ENCODE results near the gene RRP1. TPM values are rescaled to one million over a fixed set of nuclear protein-coding genes. Genes with fewer than 3 reads are reported as not detected.

Gene RRP1
- total RNA-seq, 1 experiment from 2014 or later = 43.5 TPM

DNA sequence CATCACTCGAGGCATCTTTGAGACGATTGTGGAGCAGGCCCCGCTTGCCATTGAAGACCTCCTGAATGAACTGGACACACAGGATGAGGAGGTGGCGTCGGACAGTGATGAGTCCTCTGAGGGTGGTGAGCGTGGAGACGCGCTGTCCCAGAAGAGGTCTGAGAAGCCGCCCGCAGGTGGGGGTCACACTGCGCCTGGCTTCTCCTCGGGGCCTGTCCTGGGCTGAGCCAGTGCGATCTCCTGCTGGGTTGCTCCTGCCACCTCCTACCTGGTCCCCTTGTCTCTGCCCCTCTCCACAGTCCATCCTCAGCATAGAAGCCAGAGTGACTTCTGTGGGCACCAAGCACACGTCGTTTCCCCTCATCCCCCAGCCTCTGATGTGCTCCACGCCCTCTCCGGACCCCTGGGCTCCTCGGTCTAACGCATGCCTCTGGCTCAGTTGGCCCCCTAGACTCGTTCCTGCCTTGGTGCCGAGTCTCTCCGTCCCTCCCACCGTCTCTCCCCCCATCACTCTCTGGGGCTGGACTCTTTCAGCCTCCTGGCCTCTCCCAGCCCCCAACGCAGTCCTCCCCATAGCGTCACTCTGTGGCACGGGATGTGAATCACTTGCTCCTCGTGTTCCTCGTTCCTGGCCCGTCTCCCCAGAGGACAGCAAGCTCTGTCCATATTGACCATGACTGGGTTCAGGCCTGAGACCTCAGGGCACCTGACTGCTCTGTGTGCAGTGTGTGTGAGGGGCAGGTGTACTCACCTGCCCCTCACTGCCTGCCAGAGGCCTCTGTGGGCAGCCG is 8.7 kb downstream of the RRP1 start:
- Histone ChIP-seq H3K36me3 (replicated peaks; ENCODE audit: control insufficient read depth, insufficient read depth, low read length) (peaks cover 67% of the 10 kb centered on the region), H3K27me3 (ENCODE audit: control insufficient read depth, insufficient read depth, low read length) (no peaks in the 10 kb centered on the region)
- peak; percentile 47 for DNase-seq

GRCh38 chr21:43799301-43799840 is 10.0 kb downstream of the RRP1 start:
- Histone ChIP-seq H3K36me3 (replicated peaks; ENCODE audit: control insufficient read depth, insufficient read depth, low read length) (peaks cover 60% of the 10 kb centered on the region), H3K27me3 (ENCODE audit: control insufficient read depth, insufficient read depth, low read length) (no peaks in the 10 kb centered on the region)

More for the DNA sequence above, 8.7 kb downstream of the RRP1 start:
- no peak overlapping the region for H3K4me3 ChIP-seq (ENCODE audit: insufficient read depth, low read depth, low read length)

DNA sequence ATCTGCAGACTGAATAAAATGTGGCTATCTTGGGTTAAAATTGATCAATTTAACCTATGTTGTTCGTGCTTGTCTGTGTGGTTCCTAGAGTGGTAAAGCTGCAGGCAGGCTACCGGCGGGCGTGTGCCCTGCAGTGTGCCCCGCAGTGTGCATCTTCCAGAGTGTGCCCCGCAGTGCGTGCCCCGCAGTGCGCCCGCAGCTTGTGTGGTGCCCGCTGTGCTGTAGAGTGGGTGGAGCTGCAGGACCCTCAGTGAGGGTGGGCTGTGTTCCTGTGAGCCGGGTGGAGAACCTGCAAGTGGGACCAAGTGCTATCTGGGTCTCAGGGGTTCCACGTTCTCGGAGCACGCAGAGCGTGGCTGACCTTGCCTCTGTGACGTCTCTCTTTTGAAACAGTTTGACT is 10.7 kb downstream of the RRP1 start:
- Histone ChIP-seq H3K4me3 (ENCODE audit: insufficient read depth, low read depth, low read length) (no peak overlapping the region), H3K36me3 (replicated peaks; ENCODE audit: control insufficient read depth, insufficient read depth, low read length) (peaks cover 53% of the 10 kb centered on the region), H3K27me3 (ENCODE audit: control insufficient read depth, insufficient read depth, low read length) (no peaks in the 10 kb centered on the region)
- peak; percentile 41 for DNase-seq

More at GRCh38 chr21:43799301-43799840, 10.0 kb downstream of the RRP1 start:
- peak; percentile 54 for DNase-seq
- no peak overlapping the region for H3K4me3 ChIP-seq (ENCODE audit: insufficient read depth, low read depth, low read length)

DNA sequence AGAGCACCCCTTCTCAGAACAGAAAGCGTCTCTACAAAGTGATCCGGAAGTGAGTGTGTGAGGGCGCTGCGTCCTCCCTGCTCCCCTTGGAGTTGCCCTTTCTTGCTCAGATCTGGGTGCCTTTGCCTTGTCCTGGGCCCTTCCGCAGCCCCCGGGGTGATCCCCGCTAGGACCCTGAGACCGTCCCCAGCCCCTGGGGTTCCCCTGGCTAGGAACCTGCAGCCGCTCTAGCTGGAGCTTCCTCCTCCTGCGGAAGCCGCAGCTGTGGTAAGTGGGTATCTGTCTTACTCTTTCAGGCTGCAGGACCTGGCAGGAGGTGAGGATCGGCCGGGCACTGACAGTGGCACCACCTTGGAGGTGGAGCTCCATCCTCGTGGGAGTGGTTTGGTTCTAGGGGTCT is 11.2 kb downstream of the RRP1 start:
- H3K27me3 ChIP-seq (ENCODE audit: control insufficient read depth, insufficient read depth, low read length) = no peaks in the 10 kb centered on the region
- peaks cover 51% of the 10 kb centered on the region for H3K36me3 ChIP-seq (replicated peaks; ENCODE audit: control insufficient read depth, insufficient read depth, low read length)
- DNase-seq = peak; percentile 50
- H3K4me3 ChIP-seq (ENCODE audit: insufficient read depth, low read depth, low read length) = no peak overlapping the region

- Histone ChIP-seq H3K36me3 (replicated peaks; ENCODE audit: control insufficient read depth, insufficient read depth, low read length) (peaks cover 47% of the 10 kb centered on the region), H3K27me3 (ENCODE audit: control insufficient read depth, insufficient read depth, low read length) (no peaks in the 10 kb centered on the region), H3K4me3 (ENCODE audit: insufficient read depth, low read depth, low read length) (no peak overlapping the region)
- no peak for DNase-seq
These were observed 11.8 kb downstream of the RRP1 start for GRCh38 chr21:43801006-43801783.

- Histone ChIP-seq H3K4me3 (ENCODE audit: insufficient read depth, low read depth, low read length) (no peak overlapping the region), H3K36me3 (replicated peaks; ENCODE audit: control insufficient read depth, insufficient read depth, low read length) (peaks cover 33% of the 10 kb centered on the region), H3K27me3 (ENCODE audit: control insufficient read depth, insufficient read depth, low read length) (no peaks in the 10 kb centered on the region)
- peak; percentile 52 for DNase-seq
These were observed 13.4 kb downstream of the RRP1 start for GRCh38 chr21:43802713-43803313.

DNA sequence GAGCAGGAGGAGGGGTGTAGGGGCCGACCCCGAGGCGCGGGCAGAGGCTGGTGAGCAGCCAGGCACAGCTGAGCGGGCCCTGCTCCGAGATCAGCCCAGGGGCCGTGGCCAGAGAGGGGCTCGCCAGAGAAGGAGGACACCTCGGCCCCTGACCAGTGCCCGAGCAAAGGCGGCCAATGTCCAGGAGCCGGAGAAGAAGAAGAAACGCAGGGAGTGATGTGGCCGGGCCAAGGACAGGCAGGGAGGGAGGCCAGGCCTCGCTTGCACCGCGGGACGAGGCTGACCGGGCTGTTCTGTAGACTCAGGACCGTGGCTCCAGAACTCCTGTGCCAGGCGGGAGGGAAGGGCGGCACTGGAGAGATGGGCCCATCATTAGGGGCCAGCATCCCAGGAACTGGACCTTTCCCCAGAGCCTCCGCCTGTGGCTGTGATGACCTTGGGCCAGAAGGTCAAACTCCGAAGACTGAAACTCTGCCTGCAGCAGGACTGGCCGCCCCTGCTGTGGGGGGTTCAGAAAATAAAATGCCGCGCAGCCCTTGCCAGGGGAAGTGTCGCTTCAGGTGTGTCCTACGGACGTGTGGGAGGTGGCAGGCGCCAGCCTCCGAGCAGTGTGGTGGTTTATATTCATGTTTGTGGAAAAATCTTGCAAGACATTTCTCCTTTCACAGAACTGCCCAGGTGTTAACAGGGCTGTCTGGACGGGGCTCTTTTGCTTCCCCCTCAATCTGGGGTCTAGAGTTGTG is 14.4 kb downstream of the RRP1 start:
- peaks cover 27% of the 10 kb centered on the region for H3K36me3 ChIP-seq (replicated peaks; ENCODE audit: control insufficient read depth, insufficient read depth, low read length)
- H3K27me3 ChIP-seq (ENCODE audit: control insufficient read depth, insufficient read depth, low read length) = no peaks in the 10 kb centered on the region
- peak; percentile 58 for DNase-seq
- no peak overlapping the region for H3K4me3 ChIP-seq (ENCODE audit: insufficient read depth, low read depth, low read length)

GRCh38 chr21:43805275-43805800 is 16.0 kb downstream of the RRP1 start:
- Histone ChIP-seq H3K36me3 (replicated peaks; ENCODE audit: control insufficient read depth, insufficient read depth, low read length) (peaks cover 23% of the 10 kb centered on the region), H3K4me3 (ENCODE audit: insufficient read depth, low read depth, low read length) (no peak overlapping the region), H3K27me3 (ENCODE audit: control insufficient read depth, insufficient read depth, low read length) (no peaks in the 10 kb centered on the region)
- peak; percentile 46 for DNase-seq

- DNase-seq = peak; percentile 52
- H3K4me3 ChIP-seq (ENCODE audit: insufficient read depth, low read depth, low read length) = no peak overlapping the region
- H3K36me3 ChIP-seq (replicated peaks; ENCODE audit: control insufficient read depth, insufficient read depth, low read length) = peaks cover 18% of the 10 kb centered on the region
- no peaks in the 10 kb centered on the region for H3K27me3 ChIP-seq (ENCODE audit: control insufficient read depth, insufficient read depth, low read length)
These were observed 16.8 kb downstream of the RRP1 start for GRCh38 chr21:43806017-43806710.

DNA sequence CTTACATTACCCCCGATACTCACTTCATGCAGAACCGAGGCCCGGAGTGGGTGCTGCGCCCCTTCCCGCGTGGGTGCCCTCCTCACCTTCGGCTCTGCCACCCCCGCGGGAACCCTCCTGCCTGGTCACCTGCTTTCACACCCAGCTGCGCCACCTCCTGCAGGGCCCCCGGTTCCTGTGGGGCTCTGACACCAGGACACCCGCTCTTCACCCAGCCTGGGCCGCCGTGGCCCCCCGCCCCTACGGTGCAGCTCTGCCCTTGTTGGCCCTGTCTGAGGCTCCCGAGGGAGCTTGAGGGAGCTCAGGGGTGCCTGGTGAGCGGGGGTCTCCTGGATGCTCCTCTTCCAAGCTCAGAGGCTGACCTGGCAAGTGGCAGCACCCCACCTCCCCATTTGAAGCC is 19.0 kb downstream of the RRP1 start:
- DNase-seq = no peak
- Histone ChIP-seq H3K27me3 (ENCODE audit: control insufficient read depth, insufficient read depth, low read length) (no peaks in the 10 kb centered on the region), H3K4me3 (ENCODE audit: insufficient read depth, low read depth, low read length) (no peak overlapping the region), H3K36me3 (replicated peaks; ENCODE audit: control insufficient read depth, insufficient read depth, low read length) (peaks cover 2% of the 10 kb centered on the region; the same call in 1 of the 2 replicates)

DNA sequence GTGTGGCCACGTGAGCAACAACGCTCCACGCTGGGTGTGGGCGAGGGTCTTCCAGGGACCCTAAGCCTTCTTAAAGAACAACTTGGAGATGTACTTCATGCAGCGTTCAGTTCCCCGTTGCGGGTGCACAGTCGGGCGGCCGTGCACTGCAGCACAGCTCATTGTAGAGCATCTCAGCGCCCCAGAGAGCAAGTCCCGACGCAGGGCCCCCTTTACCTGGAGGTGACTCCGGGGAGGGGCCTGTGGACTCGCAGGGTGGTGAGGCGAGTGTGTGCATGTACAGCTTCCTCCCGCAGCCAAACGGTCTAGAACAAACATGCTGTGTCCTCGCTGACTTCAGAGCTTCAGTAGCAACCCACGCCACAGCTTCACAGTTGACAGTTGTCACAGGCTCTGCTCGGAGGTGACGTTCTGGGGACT is 19.5 kb downstream of the RRP1 start:
- H3K4me3 ChIP-seq (ENCODE audit: insufficient read depth, low read depth, low read length) = no peak overlapping the region
- DNase-seq = no peak
- peaks cover 2% of the 10 kb centered on the region; the same call in 1 of the 2 replicates for H3K36me3 ChIP-seq (replicated peaks; ENCODE audit: control insufficient read depth, insufficient read depth, low read length)
- no peaks in the 10 kb centered on the region for H3K27me3 ChIP-seq (ENCODE audit: control insufficient read depth, insufficient read depth, low read length)

DNA sequence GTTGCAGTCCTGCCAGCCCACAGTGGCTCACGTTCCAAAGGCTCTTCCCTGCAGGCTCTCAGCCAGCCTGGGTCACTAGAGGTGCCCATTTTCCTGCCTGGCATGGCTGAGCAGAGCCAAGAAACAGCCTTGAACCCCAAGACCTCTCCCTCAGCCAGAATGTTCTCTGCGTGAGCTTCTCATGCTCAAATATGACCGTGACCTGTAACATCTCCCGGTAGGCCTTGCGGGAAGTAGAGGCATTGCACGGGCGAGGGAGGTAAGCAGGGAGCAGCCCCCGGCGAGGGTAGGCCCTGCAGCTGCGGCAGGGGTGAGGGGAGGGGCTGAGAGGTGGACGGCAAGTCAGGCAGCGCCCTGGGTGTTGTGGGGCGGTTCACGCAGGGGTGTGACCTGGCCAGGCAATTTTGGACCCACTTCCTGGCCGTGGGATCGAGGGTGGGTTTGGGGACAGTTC is 20.0 kb downstream of the RRP1 start:
- H3K27me3 ChIP-seq (ENCODE audit: control insufficient read depth, insufficient read depth, low read length) = no peaks in the 10 kb centered on the region
- no peaks in the 10 kb centered on the region for H3K36me3 ChIP-seq (replicated peaks; ENCODE audit: control insufficient read depth, insufficient read depth, low read length)
- no peak overlapping the region for H3K4me3 ChIP-seq (ENCODE audit: insufficient read depth, low read depth, low read length)
- no peak for DNase-seq

- Histone ChIP-seq H3K36me3 (replicated peaks; ENCODE audit: control insufficient read depth, insufficient read depth, low read length) (no peaks in the 10 kb centered on the region), H3K4me3 (ENCODE audit: insufficient read depth, low read depth, low read length) (no peak overlapping the region), H3K27me3 (ENCODE audit: control insufficient read depth, insufficient read depth, low read length) (no peaks in the 10 kb centered on the region)
- DNase-seq = peak; percentile 86
These were observed 20.6 kb downstream of the RRP1 start for GRCh38 chr21:43809853-43810504.
